ES-I3 (cell line): ENCODE data around the gene TIMM8A.
A peak's percentile ranks its signal among the peaks of the same experiment; 100 is the strongest.

Source experiments
- H3K36me3 ChIP-seq: 2 replicates; pipeline ENCODE4 v1.6.1; 2013; ENCODE audit warnings: mild to moderate bottlenecking, low read length, control low read depth, moderate library complexity; ENCODE audit not compliant: insufficient read depth
- H3K4me1 ChIP-seq: 2 replicates; pipeline ENCODE4 v1.6.1; 2013; ENCODE audit warnings: mild to moderate bottlenecking, control low read depth, low read length; ENCODE audit not compliant: insufficient read depth
- H3K9ac ChIP-seq: 2 replicates; pipeline ENCODE4 v1.6.1; 2013; ENCODE audit warnings: low read depth, mild to moderate bottlenecking, low read length, moderate library complexity
- H3K9me3 ChIP-seq: 2 replicates; pipeline ENCODE4 v1.6.1; 2013; ENCODE audit warnings: mild to moderate bottlenecking, low read length, moderate library complexity; ENCODE audit not compliant: control insufficient read depth, insufficient read depth

Gene TIMM8A

GRCh38 chrX:101348452-101349192 lies at the start of gene TIMM8A:
TIMM8A (minus strand) TSS chrX:101348742; CDS start chrX:101348664, 78 bp downstream.
- Histone ChIP-seq H3K4me1 (no peaks in the 10 kb centered on the region; the same call in 1 of the 2 replicates), H3K36me3 (no peaks in the 10 kb centered on the region), H3K9ac (peak within 1 kb of the TSS; percentile 77), H3K9me3 (no peaks in the 10 kb centered on the region)

GRCh38 chrX:101397779-101398178 lies 49.2 kb upstream of the TIMM8A start:
- peaks cover 9% of the 10 kb centered on the region for H3K36me3 ChIP-seq
- no peaks in the 10 kb centered on the region for H3K9me3 ChIP-seq
- no peaks in the 10 kb centered on the region for H3K4me1 ChIP-seq
- no peak overlapping the region for H3K9ac ChIP-seq

DNA sequence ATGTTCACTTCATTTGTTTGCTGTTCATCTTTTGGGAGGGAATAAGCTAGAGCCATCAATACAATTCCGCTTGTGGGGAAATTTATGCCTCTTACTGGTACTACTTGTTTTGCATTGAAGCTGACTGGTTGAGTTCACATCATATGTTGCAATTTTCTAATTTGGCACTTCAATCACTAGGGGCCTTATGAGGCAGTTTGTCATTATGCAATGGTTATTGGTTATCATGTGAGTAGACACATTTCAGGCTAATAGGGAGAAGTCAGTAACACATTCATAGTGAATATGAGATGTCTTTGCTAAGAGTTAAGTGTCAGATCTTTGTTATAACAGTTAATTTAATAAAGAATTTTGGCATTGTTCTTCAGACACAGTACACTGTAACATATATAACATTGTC lies 47.2 kb upstream of the TIMM8A start:
- H3K9me3 ChIP-seq: no peaks in the 10 kb centered on the region
- H3K36me3 ChIP-seq: peaks cover 21% of the 10 kb centered on the region
- H3K4me1 ChIP-seq: no peaks in the 10 kb centered on the region; the same call in 1 of the 2 replicates
- H3K9ac ChIP-seq: no peak overlapping the region

DNA sequence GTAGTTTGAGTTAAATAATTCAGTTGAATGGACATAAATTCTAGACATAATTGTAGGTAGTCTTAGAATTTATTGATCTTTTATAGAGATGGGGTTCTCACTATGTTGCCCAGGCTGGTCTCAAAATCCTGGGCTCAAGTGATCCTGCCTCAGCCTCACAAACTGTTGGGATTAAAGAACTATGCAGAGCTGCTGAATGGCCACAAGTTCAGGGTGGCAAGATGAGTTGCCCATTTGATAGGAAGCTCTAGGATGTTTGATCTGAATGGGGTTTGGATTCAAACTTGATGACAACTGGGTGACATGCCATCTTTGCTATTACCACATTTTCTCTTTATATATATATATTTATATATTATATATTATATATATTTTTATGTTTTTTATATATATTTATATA lies 45.8 kb upstream of the TIMM8A start:
- Histone ChIP-seq H3K9me3 (no peaks in the 10 kb centered on the region), H3K4me1 (no peaks in the 10 kb centered on the region; the same call in 1 of the 2 replicates), H3K9ac (no peak overlapping the region), H3K36me3 (peaks cover 21% of the 10 kb centered on the region)

GRCh38 chrX:101393530-101394305 lies 45.2 kb upstream of the TIMM8A start:
- Histone ChIP-seq H3K36me3 (peaks cover 21% of the 10 kb centered on the region), H3K9me3 (no peaks in the 10 kb centered on the region), H3K9ac (no peak overlapping the region), H3K4me1 (no peaks in the 10 kb centered on the region; the same call in 1 of the 2 replicates)

DNA sequence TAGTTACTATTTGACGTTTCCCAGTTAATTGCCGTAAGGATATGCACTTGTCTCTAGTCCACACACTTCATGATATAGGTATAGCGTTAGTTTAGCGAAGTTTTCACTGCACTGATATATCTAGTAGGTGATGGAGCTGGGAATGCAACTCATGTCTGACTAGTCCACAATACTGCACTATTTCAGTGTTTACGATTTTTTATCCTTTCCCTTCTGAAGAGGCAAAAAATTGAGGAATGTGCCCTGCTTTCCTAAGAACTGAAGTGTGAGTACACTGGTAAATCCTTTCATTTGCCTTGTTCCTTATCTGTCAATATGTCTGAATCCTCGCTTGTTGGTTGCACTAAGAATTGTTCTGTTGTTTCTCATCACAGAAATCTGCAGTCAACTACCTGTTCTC lies 43.3 kb upstream of the TIMM8A start:
- Histone ChIP-seq H3K9ac (peak overlapping the region; percentile 69), H3K9me3 (no peaks in the 10 kb centered on the region), H3K36me3 (peaks cover 21% of the 10 kb centered on the region), H3K4me1 (no peaks in the 10 kb centered on the region; the same call in 1 of the 2 replicates)

- Histone ChIP-seq H3K4me1 (peaks cover 4% of the 10 kb centered on the region; the same call in 1 of the 2 replicates), H3K36me3 (peaks cover 21% of the 10 kb centered on the region), H3K9ac (peak within 1 kb of the TSS; percentile 69), H3K9me3 (no peaks in the 10 kb centered on the region)
These were observed 42.4 kb upstream of the TIMM8A start, which contains the start of gene RPL36A for GRCh38 chrX:101390664-101391525. RPL36A (plus strand) TSS chrX:101391011; CDS start chrX:101391044, 33 bp downstream.

DNA sequence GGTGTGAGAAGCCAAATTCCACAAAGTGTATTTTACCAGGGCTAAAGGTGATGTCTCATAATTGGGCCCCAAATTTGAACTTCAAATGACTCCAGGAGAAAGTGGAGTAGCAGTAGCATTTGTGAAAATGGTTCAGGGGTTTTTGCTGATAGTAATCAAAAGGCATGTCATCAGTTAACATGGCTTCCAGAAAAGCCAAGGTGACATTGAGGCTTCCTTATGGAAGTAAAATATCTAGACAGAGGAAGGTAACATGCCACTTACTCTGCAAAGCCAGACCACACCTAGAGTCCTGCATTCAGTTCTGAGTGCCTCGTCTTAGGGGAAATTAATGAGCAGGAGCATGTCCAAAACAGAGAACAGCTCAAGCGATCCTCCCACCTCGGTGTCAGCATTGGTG lies 40.1 kb upstream of the TIMM8A start:
- H3K9me3 ChIP-seq: no peaks in the 10 kb centered on the region
- H3K4me1 ChIP-seq: peaks cover 4% of the 10 kb centered on the region; the same call in 1 of the 2 replicates
- no peak overlapping the region for H3K9ac ChIP-seq
- peaks cover 16% of the 10 kb centered on the region for H3K36me3 ChIP-seq

- Histone ChIP-seq H3K9ac (no peak overlapping the region), H3K9me3 (no peaks in the 10 kb centered on the region), H3K36me3 (peaks cover 2% of the 10 kb centered on the region; the same call in 1 of the 2 replicates), H3K4me1 (peaks cover 4% of the 10 kb centered on the region; the same call in 1 of the 2 replicates)
These were observed 38.0 kb upstream of the TIMM8A start for GRCh38 chrX:101386542-101386885.

GRCh38 chrX:101385795-101386541 lies 37.4 kb upstream of the TIMM8A start, which contains the start of gene BTK:
BTK (minus strand) TSS chrX:101386191; CDS start chrX:101375284, 10,907 bp downstream.
- no peak within 1 kb of the TSS for H3K9ac ChIP-seq
- H3K4me1 ChIP-seq: peaks cover 4% of the 10 kb centered on the region; the same call in 1 of the 2 replicates
- H3K36me3 ChIP-seq: no peaks in the 10 kb centered on the region
- no peaks in the 10 kb centered on the region for H3K9me3 ChIP-seq

DNA sequence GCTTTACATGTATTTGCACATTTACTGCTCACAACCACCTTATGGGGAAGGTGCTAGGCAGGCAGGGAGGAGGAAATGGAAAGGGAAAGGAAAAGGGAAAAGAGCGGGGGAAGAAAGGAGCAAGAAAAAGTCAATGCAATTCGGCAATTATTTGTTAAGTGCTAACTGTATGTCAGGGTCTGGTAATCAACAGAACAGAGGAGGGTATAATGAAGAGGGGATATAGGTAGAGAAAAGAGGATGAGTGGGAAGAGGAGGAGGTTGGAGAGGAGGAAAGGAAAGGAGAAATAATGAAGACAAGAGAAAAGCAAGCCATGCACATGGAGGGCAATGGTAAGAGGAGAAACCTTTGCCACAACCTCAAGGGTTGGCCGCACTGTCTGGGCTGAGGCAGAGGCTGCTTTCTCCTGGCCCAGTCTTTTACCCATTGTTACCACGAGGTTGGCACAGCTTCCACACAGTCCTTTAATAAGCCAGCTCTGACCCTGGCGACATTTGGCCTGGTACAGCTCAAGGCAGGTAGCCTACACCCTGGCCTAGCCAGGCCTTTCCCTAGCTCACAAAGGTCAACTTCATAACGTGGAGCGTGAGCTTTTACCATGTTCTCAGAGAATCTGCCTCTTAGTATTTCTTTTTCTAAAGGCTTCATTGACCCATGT lies 36.6 kb upstream of the TIMM8A start:
- peaks cover 4% of the 10 kb centered on the region; the same call in 1 of the 2 replicates for H3K4me1 ChIP-seq
- no peak overlapping the region for H3K9ac ChIP-seq
- H3K9me3 ChIP-seq: no peaks in the 10 kb centered on the region
- no peaks in the 10 kb centered on the region for H3K36me3 ChIP-seq

- H3K9ac ChIP-seq: no peak overlapping the region
- no peaks in the 10 kb centered on the region for H3K36me3 ChIP-seq
- H3K4me1 ChIP-seq: peaks cover 4% of the 10 kb centered on the region; the same call in 1 of the 2 replicates
- no peaks in the 10 kb centered on the region for H3K9me3 ChIP-seq
These were observed 35.2 kb upstream of the TIMM8A start for GRCh38 chrX:101383679-101384205.

DNA sequence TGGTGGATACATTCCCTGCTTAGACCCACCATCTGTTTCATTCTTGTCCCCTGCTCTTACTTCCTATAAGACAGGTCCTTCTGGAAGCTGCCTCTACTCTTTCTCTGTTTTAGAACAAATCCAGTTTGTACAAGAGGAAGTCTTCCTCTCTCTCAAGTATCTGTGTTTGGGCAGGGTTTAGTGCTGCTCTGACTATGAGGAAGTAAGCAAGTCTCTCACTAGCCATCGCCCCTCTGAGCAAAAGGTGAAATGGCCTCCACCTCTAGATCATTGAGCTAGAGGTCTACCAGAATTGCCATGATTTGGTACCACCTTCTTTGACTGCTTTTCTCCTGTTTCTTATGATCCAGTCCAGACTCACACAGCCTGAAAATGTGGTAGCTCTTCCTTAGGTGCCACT lies 29.0 kb upstream of the TIMM8A start:
- no peaks in the 10 kb centered on the region for H3K9me3 ChIP-seq
- H3K36me3 ChIP-seq: no peaks in the 10 kb centered on the region
- H3K4me1 ChIP-seq: no peaks in the 10 kb centered on the region
- no peak overlapping the region for H3K9ac ChIP-seq
